Neural progenitor cell (in vitro differentiated cells): Measurements from ENCODE around the gene TSC2.

Experiments
- EZH2 ChIP-seq: fragments of 200-600 bp; sonication (generic); IDR thresholded peaks from 2 replicates; pipeline ENCODE4 v1.6.1; 2017; ENCODE audit warnings: antibody characterized with exemption, mild to moderate bottlenecking, moderate library complexity
- TF ChIP-seq, protein P1 (sequence below): fragments of 200-600 bp; sonication (generic); IDR thresholded peaks from 2 replicates; pipeline ENCODE4 v1.5.1; 2017; ENCODE audit warnings: antibody characterized with exemption, mild to moderate bottlenecking

DNA sequence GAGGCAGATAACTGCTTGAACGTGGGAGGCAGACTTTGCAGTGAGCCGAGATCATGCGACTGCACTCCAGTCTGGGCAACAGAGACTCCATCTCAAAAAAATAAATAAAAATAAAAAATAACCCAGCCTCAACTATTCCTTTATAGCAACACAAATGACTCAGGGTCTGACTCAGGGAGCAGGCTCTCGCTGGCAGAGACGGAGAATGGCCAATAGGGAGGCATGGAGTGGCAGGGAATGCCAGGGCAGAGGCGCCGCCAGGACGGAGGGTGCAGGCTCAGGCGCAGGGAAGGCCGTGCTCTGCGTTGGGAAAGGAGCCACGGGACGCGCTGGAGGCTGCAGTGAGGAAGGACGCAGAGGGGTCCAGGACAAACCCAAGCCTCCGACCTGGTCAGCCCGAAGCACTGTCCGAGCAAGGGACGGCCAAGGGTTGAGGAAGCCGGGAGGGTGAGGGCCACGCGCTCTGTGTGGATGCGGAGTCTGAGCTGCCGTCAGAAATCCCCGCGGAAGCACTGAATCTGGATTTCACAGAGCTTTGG lies 47.6 kb downstream of the TSC2 start:
- TF ChIP-seq, protein P1, sequence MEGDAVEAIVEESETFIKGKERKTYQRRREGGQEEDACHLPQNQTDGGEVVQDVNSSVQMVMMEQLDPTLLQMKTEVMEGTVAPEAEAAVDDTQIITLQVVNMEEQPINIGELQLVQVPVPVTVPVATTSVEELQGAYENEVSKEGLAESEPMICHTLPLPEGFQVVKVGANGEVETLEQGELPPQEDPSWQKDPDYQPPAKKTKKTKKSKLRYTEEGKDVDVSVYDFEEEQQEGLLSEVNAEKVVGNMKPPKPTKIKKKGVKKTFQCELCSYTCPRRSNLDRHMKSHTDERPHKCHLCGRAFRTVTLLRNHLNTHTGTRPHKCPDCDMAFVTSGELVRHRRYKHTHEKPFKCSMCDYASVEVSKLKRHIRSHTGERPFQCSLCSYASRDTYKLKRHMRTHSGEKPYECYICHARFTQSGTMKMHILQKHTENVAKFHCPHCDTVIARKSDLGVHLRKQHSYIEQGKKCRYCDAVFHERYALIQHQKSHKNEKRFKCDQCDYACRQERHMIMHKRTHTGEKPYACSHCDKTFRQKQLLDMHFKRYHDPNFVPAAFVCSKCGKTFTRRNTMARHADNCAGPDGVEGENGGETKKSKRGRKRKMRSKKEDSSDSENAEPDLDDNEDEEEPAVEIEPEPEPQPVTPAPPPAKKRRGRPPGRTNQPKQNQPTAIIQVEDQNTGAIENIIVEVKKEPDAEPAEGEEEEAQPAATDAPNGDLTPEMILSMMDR: no peak
- TF ChIP-seq EZH2: no peak
